HEK293 (cell line): ENCODE data around the gene SMURF2.

ENCODE experiments used
- CTCF ChIP-seq: fragments of 450-650 bp; formaldehyde crosslinking; IDR thresholded peaks from 2 replicates; pipeline ENCODE4 v1.5.1; 2016; ENCODE audit warnings: missing biosample characterization, missing genetic modification characterization
- GLIS2 ChIP-seq: fragments of 450-650 bp; formaldehyde crosslinking; IDR thresholded peaks from 2 replicates; pipeline ENCODE4 v1.5.1; 2016; ENCODE audit warnings: missing biosample characterization, missing genetic modification characterization
- HOXA7 ChIP-seq: sonication (generic); formaldehyde crosslinking; IDR thresholded peaks from 2 replicates; pipeline ENCODE4 v1.8.1; 2022; ENCODE audit warnings: missing genetic modification reagents, borderline replicate concordance
- IKZF3 ChIP-seq: fragments of 450-650 bp; IDR thresholded peaks from 2 replicates; pipeline ENCODE4 v1.5.0; 2018; ENCODE audit warnings: missing biosample characterization, mild to moderate bottlenecking, missing genetic modification characterization, moderate library complexity
- PATZ1 ChIP-seq: fragments of 450-650 bp; formaldehyde crosslinking; IDR thresholded peaks from 2 replicates; pipeline ENCODE4 v1.5.1; 2016; ENCODE audit warnings: missing biosample characterization, missing genetic modification characterization
- PRDM4 ChIP-seq: fragments of 450-650 bp; formaldehyde crosslinking; IDR thresholded peaks from 2 replicates; pipeline ENCODE4 v1.5.1; 2017; ENCODE audit warnings: missing biosample characterization, missing genetic modification characterization
- SP3 ChIP-seq: fragments of 450-650 bp; formaldehyde crosslinking; IDR thresholded peaks from 2 replicates; pipeline ENCODE4 v1.5.1; 2016; ENCODE audit warnings: missing biosample characterization, missing genetic modification characterization
- TCF7L2 ChIP-seq: IDR thresholded peaks from 2 replicates; pipeline ENCODE4 v1.6.1; 2011; ENCODE audit warnings: low read depth, mild to moderate bottlenecking, inconsistent platforms, low read length, moderate library complexity, borderline replicate concordance
- ZBTB11 ChIP-seq: fragments of 450-650 bp; formaldehyde crosslinking; conservative IDR thresholded peaks from 2 replicates; pipeline ENCODE4 v1.5.1; 2016; ENCODE audit warnings: low read depth, missing biosample characterization, missing genetic modification characterization
- ZBTB17 ChIP-seq: fragments of 450-650 bp; formaldehyde crosslinking; IDR thresholded peaks from 2 replicates; pipeline ENCODE4 v1.5.1; 2016; ENCODE audit warnings: missing biosample characterization, missing genetic modification characterization
- ZBTB26 ChIP-seq: fragments of 450-650 bp; formaldehyde crosslinking; optimal IDR thresholded peaks from 2 replicates; pipeline ENCODE3; 2016; ENCODE audit warnings: missing biosample characterization, mild to moderate bottlenecking, missing genetic modification characterization
- ZBTB48 ChIP-seq: fragments of 450-650 bp; formaldehyde crosslinking; IDR thresholded peaks from 2 replicates; pipeline ENCODE4 v1.5.1; 2016; ENCODE audit warnings: missing biosample characterization, missing genetic modification characterization
- ZBTB6 ChIP-seq: fragments of 450-650 bp; formaldehyde crosslinking; IDR thresholded peaks from 2 replicates; pipeline ENCODE4 v1.5.1; 2017; ENCODE audit warnings: missing biosample characterization, missing genetic modification characterization
- ZBTB8A ChIP-seq: fragments of 450-650 bp; formaldehyde crosslinking; IDR thresholded peaks from 2 replicates; pipeline ENCODE4 v1.5.1; 2016; ENCODE audit warnings: missing biosample characterization, missing genetic modification characterization
- ZEB2 ChIP-seq: fragments of 450-650 bp; formaldehyde crosslinking; IDR thresholded peaks from 2 replicates; pipeline ENCODE4 v1.5.1; 2016; ENCODE audit warnings: missing biosample characterization, missing genetic modification characterization
- ZFHX2 ChIP-seq: fragments of 450-650 bp; formaldehyde crosslinking; conservative IDR thresholded peaks from 2 replicates; pipeline ENCODE4 v1.5.1; 2016; ENCODE audit warnings: missing biosample characterization, missing genetic modification characterization
- ZFP37 ChIP-seq: fragments of 450-650 bp; formaldehyde crosslinking; IDR thresholded peaks from 2 replicates; pipeline ENCODE4 v1.5.1; 2016; ENCODE audit warnings: missing biosample characterization, missing genetic modification characterization
- ZNF133 ChIP-seq: fragments of 450-650 bp; formaldehyde crosslinking; IDR thresholded peaks from 2 replicates; pipeline ENCODE4 v1.5.1; 2016; ENCODE audit warnings: missing biosample characterization, missing genetic modification characterization
- ZNF155 ChIP-seq: fragments of 450-650 bp; formaldehyde crosslinking; IDR thresholded peaks from 2 replicates; pipeline ENCODE4 v1.5.1; 2016; ENCODE audit warnings: missing biosample characterization, missing genetic modification characterization
- ZNF335 ChIP-seq: fragments of 450-650 bp; formaldehyde crosslinking; conservative IDR thresholded peaks from 2 replicates; pipeline ENCODE4 v1.5.1; 2016; ENCODE audit warnings: missing biosample characterization, missing genetic modification characterization
- ZNF423 ChIP-seq: fragments of 450-650 bp; formaldehyde crosslinking; IDR thresholded peaks from 2 replicates; pipeline ENCODE4 v1.5.1; 2016; ENCODE audit warnings: missing biosample characterization, missing genetic modification characterization
- ZNF501 ChIP-seq: fragments of 450-650 bp; formaldehyde crosslinking; IDR thresholded peaks from 2 replicates; pipeline ENCODE4 v1.5.1; 2016; ENCODE audit warnings: missing biosample characterization, missing genetic modification characterization
- ZNF692 ChIP-seq: fragments of 450-650 bp; formaldehyde crosslinking; IDR thresholded peaks from 2 replicates; pipeline ENCODE4 v1.5.1; 2016; ENCODE audit warnings: missing biosample characterization, missing genetic modification characterization
- ZNF76 ChIP-seq: fragments of 450-650 bp; formaldehyde crosslinking; IDR thresholded peaks from 2 replicates; pipeline ENCODE4; 2016; ENCODE audit warnings: low read depth, missing biosample characterization, missing genetic modification characterization, borderline replicate concordance
- ZXDB ChIP-seq: fragments of 450-650 bp; formaldehyde crosslinking; IDR thresholded peaks from 2 replicates; pipeline ENCODE4 v1.5.1; 2016; ENCODE audit warnings: missing biosample characterization, missing genetic modification characterization

Gene SMURF2

GRCh38 chr17:64661976-64662773 is at the start of gene SMURF2 (continued):
- peak; percentile 48 for TF ChIP-seq ZBTB26
- peak; percentile 75 for TF ChIP-seq ZEB2 (tag by site-specific recombination)
- peak; percentile 65 for TF ChIP-seq GLIS2 (tag by site-specific recombination)
- no peak for TF ChIP-seq CTCF (tag by site-specific recombination)
- TF ChIP-seq PRDM4 (tag by site-specific recombination), result peak; percentile 29; the same call in 1 of the 2 replicates
- peak; percentile 73; the same call in 1 of the 2 replicates for TF ChIP-seq ZNF76 (tag by site-specific recombination)
- no peak for TF ChIP-seq PATZ1 (tag by site-specific recombination)
- no peak for TF ChIP-seq ZNF423
- TF ChIP-seq ZBTB48, result 0 out of 2 replicates have a peak, but pooled peaks have one; percentile 40
- 0 out of 2 replicates have a peak, but pooled peaks have one; percentile 52 for TF ChIP-seq ZFP37 (tag by site-specific recombination)
- peak; percentile 41; the same call in 1 of the 2 replicates for TF ChIP-seq ZNF692 (tag by site-specific recombination)
- TF ChIP-seq ZFHX2, result peak; percentile 52
- no peak for TF ChIP-seq ZNF133 (tag by site-specific recombination)
- TF ChIP-seq TCF7L2, result peak; percentile 22; the same call in 1 of the 2 replicates
- TF ChIP-seq ZBTB6 (tag by site-specific recombination), result no peak
- TF ChIP-seq ZBTB17 (tag by site-specific recombination), result no peak
- no peak; the same call in 1 of the 2 replicates for TF ChIP-seq ZBTB11 (tag by site-specific recombination)
- peak; percentile 19; the same call in 1 of the 2 replicates for TF ChIP-seq SP3
- TF ChIP-seq ZBTB8A (tag by site-specific recombination), result peak; percentile 99
- no peak for TF ChIP-seq ZNF155 (tag by site-specific recombination)
- TF ChIP-seq ZNF335 (tag by site-specific recombination), result peak; percentile 70
- peak; percentile 64 for TF ChIP-seq ZXDB (tag by site-specific recombination)
- no peak for TF ChIP-seq HOXA7 (CRISPR knock-in tag)
- peak; percentile 64 for TF ChIP-seq IKZF3
- TF ChIP-seq ZNF501 (tag by site-specific recombination), result peak; percentile 87
